H9 (cell line): ENCODE data around the gene DYNLT4. TPM values are rescaled to one million over a fixed set of nuclear protein-coding genes. Genes with fewer than 3 reads are reported as not detected.

ENCODE experiments used
- DNase-seq: peaks from one replicate; pipeline ENCODE4 v3.0.0-alpha.2; 2017
- H2AFZ ChIP-seq: one replicate; pipeline ENCODE4 v1.6.1; 2013; ENCODE audit warnings: mild to moderate bottlenecking, low read length, control low read depth, moderate library complexity
- H2AK5ac ChIP-seq: 2 replicates; pipeline ENCODE4 v1.6.1; 2013; ENCODE audit warnings: low read length, control low read depth, mixed read lengths; ENCODE audit not compliant: insufficient read length
- H2BK120ac ChIP-seq: one replicate; pipeline ENCODE4 v1.6.1; 2013; ENCODE audit warnings: low read depth, mild to moderate bottlenecking, low read length, control low read depth, inconsistent platforms; ENCODE audit not compliant: poor library complexity, severe bottlenecking
- H2BK12ac ChIP-seq: 2 replicates; pipeline ENCODE4 v1.6.1; 2013; ENCODE audit warnings: low read length, control low read depth, mixed read lengths, low read depth; ENCODE audit not compliant: insufficient read length
- H2BK15ac ChIP-seq: 2 replicates; pipeline ENCODE4 v1.6.1; 2013; ENCODE audit warnings: low read depth, low read length, control low read depth
- H2BK20ac ChIP-seq: one replicate; pipeline ENCODE4 v1.6.1; 2013; ENCODE audit warnings: low read depth, mild to moderate bottlenecking, low read length, control low read depth, inconsistent platforms; ENCODE audit not compliant: poor library complexity, severe bottlenecking
- H2BK5ac ChIP-seq: 2 replicates; pipeline ENCODE4 v1.6.1; 2013; ENCODE audit warnings: low read length, control low read depth, mixed read lengths; ENCODE audit not compliant: insufficient read length
- H3K14ac ChIP-seq: 2 replicates; pipeline ENCODE4 v1.6.1; 2013; ENCODE audit warnings: low read length, control low read depth; ENCODE audit not compliant: insufficient read depth
- H3K18ac ChIP-seq: 2 replicates; pipeline ENCODE4 v1.6.1; 2013; ENCODE audit warnings: low read depth, mild to moderate bottlenecking, mixed read lengths, low read length, control low read depth; ENCODE audit not compliant: insufficient read length
- H3K23ac ChIP-seq: 2 replicates; pipeline ENCODE4 v1.6.1; 2013; ENCODE audit warnings: low read length, control low read depth, mixed read lengths, low read depth; ENCODE audit not compliant: insufficient read length
- H3K23me2 ChIP-seq: 2 replicates; pipeline ENCODE4 v1.6.1; 2013; ENCODE audit warnings: low read depth, mild to moderate bottlenecking, mixed read lengths, low read length, control low read depth; ENCODE audit not compliant: insufficient read length, poor library complexity, severe bottlenecking
- H3K27ac ChIP-seq: 2 replicates; pipeline ENCODE4 v1.5.1; 2013; ENCODE audit warnings: low read length, control low read depth, mixed read lengths, low read depth; ENCODE audit not compliant: insufficient read length
- H3K27me3 ChIP-seq: 2 replicates; pipeline ENCODE4 v1.6.1; 2013; ENCODE audit warnings: low read length, control low read depth, inconsistent platforms; ENCODE audit not compliant: insufficient read depth
- H3K4ac ChIP-seq: 2 replicates; pipeline ENCODE4 v1.6.1; 2013; ENCODE audit warnings: low read depth, mild to moderate bottlenecking, control low read depth, inconsistent platforms, low read length, moderate library complexity
- H3K4me1 ChIP-seq: 2 replicates; pipeline ENCODE4 v1.6.1; 2013; ENCODE audit warnings: low read length, control low read depth, inconsistent platforms; ENCODE audit not compliant: insufficient read depth
- H3K4me2 ChIP-seq: 2 replicates; pipeline ENCODE4 v1.6.1; 2013; ENCODE audit warnings: low read length, control low read depth, mixed read lengths; ENCODE audit not compliant: insufficient read length, insufficient read depth
- H3K56ac ChIP-seq: 2 replicates; pipeline ENCODE4 v1.6.1; 2013; ENCODE audit warnings: low read depth, mild to moderate bottlenecking, mixed read lengths, low read length, control low read depth; ENCODE audit not compliant: insufficient read length
- H3K79me1 ChIP-seq: 2 replicates; pipeline ENCODE4 v1.6.1; 2013; ENCODE audit warnings: low read depth, mild to moderate bottlenecking, moderate library complexity, low read length, control low read depth, inconsistent platforms; ENCODE audit not compliant: insufficient read depth, poor library complexity, severe bottlenecking
- H3K79me2 ChIP-seq: 2 replicates; pipeline ENCODE4 v1.6.1; 2013; ENCODE audit warnings: low read length, control low read depth, inconsistent platforms; ENCODE audit not compliant: insufficient read depth
- H3K9ac ChIP-seq: 2 replicates; pipeline ENCODE4 v1.6.1; 2013; ENCODE audit warnings: low read length, control low read depth, mixed read lengths; ENCODE audit not compliant: insufficient read length; ENCODE audit errors: extremely low read depth
- H3K9me3 ChIP-seq: one replicate; pipeline ENCODE4 v1.6.1; 2013; ENCODE audit warnings: low read depth, low read length, inconsistent platforms; ENCODE audit not compliant: control insufficient read depth
- H3T11ph ChIP-seq: one replicate; pipeline ENCODE4 v1.6.1; 2013; ENCODE audit warnings: mild to moderate bottlenecking, low read length, control low read depth, inconsistent platforms
- H4K20me1 ChIP-seq: one replicate; pipeline ENCODE4 v1.6.1; 2013; ENCODE audit not compliant: control insufficient read depth, insufficient read length, insufficient read depth
- H4K5ac ChIP-seq: 2 replicates; pipeline ENCODE4 v1.6.1; 2013; ENCODE audit warnings: low read depth, mild to moderate bottlenecking, mixed read lengths, low read length, control low read depth; ENCODE audit not compliant: insufficient read length
- H4K8ac ChIP-seq: replicated peaks from 2 replicates; pipeline ENCODE4 v1.6.1; 2013; ENCODE audit warnings: low read length, control low read depth, mixed read lengths, low read depth; ENCODE audit not compliant: insufficient read length
- H4K91ac ChIP-seq: 2 replicates; pipeline ENCODE4 v1.6.1; 2013; ENCODE audit warnings: low read depth, mild to moderate bottlenecking, moderate library complexity, mixed read lengths, low read length, control low read depth; ENCODE audit not compliant: insufficient read length
- H3K27ac Mint-ChIP-seq, 3 experiments: 2 replicates in 2 of 3; 3 replicates in 1 of 3; pipeline ENCODE4 v1.8.0; 2020 to 2021; ENCODE audit warnings: mixed read lengths in 3 of 3, mild to moderate bottlenecking in 1 of 3, moderate library complexity in 1 of 3
- H3K27me3 Mint-ChIP-seq: 2 replicates; pipeline ENCODE4 v1.8.0; 2021; ENCODE audit warnings: low read depth, mild to moderate bottlenecking, moderate library complexity, mixed read lengths
- H3K36me3 Mint-ChIP-seq, 3 experiments: 2 replicates in 2 of 3; 3 replicates in 1 of 3; pipeline ENCODE4 v1.8.0; 2020 to 2021; ENCODE audit warnings: low read depth in 3 of 3, mixed read lengths in 3 of 3; ENCODE audit not compliant: insufficient read depth in 1 of 3
- H3K4me1 Mint-ChIP-seq, 2 experiments: 2 replicates each; pipeline ENCODE4 v1.8.0; 2020; ENCODE audit warnings: mixed read lengths in 2 of 2
- H3K4me3 Mint-ChIP-seq, 2 experiments: 2 replicates in 1 of 2; 3 replicates in 1 of 2; pipeline ENCODE4 v1.8.0; 2020 to 2021; ENCODE audit warnings: mild to moderate bottlenecking in 2 of 2, mixed read lengths in 2 of 2, moderate library complexity in 1 of 2
- H3K9me3 Mint-ChIP-seq, 2 experiments: 2 replicates in 1 of 2; 3 replicates in 1 of 2; pipeline ENCODE4 v1.8.0; 2020; ENCODE audit warnings: mild to moderate bottlenecking in 2 of 2, mixed read lengths in 2 of 2, moderate library complexity in 1 of 2
- WGBS: extraction: QIAGEN DNeasy Blood & Tissue Kit; methylation state at CpG from one replicate; pipeline ENCODE4 v1.1.7; 2013; ENCODE audit warnings: missing lambda C conversion rate, low lambda C conversion rate, mixed read lengths; ENCODE audit not compliant: insufficient read length; ENCODE audit errors: extremely low coverage; 5-methylcytosine and 5-hydroxymethylcytosine counted together
- total RNA-seq: library from RNA; stranded (reverse); gene quantifications from 2 replicates; pipeline ENCODE4 v1.2.1, GENCODE V29; 2021
- TF ChIP-seq, protein P1 (sequence below): fragments of 200-600 bp; sonication (generic); conservative IDR thresholded peaks from 3 replicates; pipeline ENCODE4 v1.8.0; 2021; ENCODE audit warnings: antibody characterized with exemption, mild to moderate bottlenecking

DYNLT4 gene
- total RNA-seq, 1 experiment from 2014 or later, result not detected

GRCh38 chr1:44847845-44848244 is 40.7 kb upstream of the DYNLT4 start:
- H3K18ac ChIP-seq, result no peak overlapping the region
- no peak overlapping the region for H3T11ph ChIP-seq
- H2AFZ ChIP-seq, result no peak overlapping the region
- H3K4ac ChIP-seq, result no peak overlapping the region
- no peak overlapping the region for H2BK5ac ChIP-seq
- Mint-ChIP-seq H3K27me3 (no peaks in the 10 kb centered on the region; the same call in 1 of the 2 replicates), H3K27ac (no peak overlapping the region; a peak in 1 of 7 replicates), H3K4me1 (peaks cover 7 to 14% of the 10 kb centered on the region in 2 experiments; a peak in 3 of 4 replicates), H3K4me3 (no peak overlapping the region), H3K9me3 (no peaks in the 10 kb centered on the region), H3K36me3 (no peaks in the 10 kb centered on the region; a peak in 1 of 7 replicates)
- H3K79me2 ChIP-seq, result no peaks in the 10 kb centered on the region
- no peak overlapping the region for H2BK20ac ChIP-seq
- H4K5ac ChIP-seq, result no peak overlapping the region
- no CpG with 5 or more reads among the region's 1 CpG for WGBS
- no peaks in the 10 kb centered on the region for H3K27me3 ChIP-seq
- H3K14ac ChIP-seq, result no peak overlapping the region
- no peak overlapping the region for H3K23ac ChIP-seq
- no peak overlapping the region for H4K91ac ChIP-seq
- DNase-seq, result no peak
- H3K9ac ChIP-seq, result no peak overlapping the region
- no peaks in the 10 kb centered on the region for H3K4me1 ChIP-seq
- no peaks in the 10 kb centered on the region for H3K9me3 ChIP-seq
- H2BK15ac ChIP-seq, result no peak overlapping the region
- H3K4me2 ChIP-seq, result no peak overlapping the region
- no peak overlapping the region for H3K56ac ChIP-seq
- no peak overlapping the region for H3K27ac ChIP-seq
- H4K20me1 ChIP-seq, result no peaks in the 10 kb centered on the region
- H4K8ac ChIP-seq, result no peak overlapping the region
- TF ChIP-seq, protein P1, sequence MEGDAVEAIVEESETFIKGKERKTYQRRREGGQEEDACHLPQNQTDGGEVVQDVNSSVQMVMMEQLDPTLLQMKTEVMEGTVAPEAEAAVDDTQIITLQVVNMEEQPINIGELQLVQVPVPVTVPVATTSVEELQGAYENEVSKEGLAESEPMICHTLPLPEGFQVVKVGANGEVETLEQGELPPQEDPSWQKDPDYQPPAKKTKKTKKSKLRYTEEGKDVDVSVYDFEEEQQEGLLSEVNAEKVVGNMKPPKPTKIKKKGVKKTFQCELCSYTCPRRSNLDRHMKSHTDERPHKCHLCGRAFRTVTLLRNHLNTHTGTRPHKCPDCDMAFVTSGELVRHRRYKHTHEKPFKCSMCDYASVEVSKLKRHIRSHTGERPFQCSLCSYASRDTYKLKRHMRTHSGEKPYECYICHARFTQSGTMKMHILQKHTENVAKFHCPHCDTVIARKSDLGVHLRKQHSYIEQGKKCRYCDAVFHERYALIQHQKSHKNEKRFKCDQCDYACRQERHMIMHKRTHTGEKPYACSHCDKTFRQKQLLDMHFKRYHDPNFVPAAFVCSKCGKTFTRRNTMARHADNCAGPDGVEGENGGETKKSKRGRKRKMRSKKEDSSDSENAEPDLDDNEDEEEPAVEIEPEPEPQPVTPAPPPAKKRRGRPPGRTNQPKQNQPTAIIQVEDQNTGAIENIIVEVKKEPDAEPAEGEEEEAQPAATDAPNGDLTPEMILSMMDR, result no peak
- no peak overlapping the region for H2BK12ac ChIP-seq
- H3K79me1 ChIP-seq, result no peaks in the 10 kb centered on the region
- no peak overlapping the region for H2AK5ac ChIP-seq
- no peak overlapping the region for H2BK120ac ChIP-seq
- H3K23me2 ChIP-seq, result peaks cover 6% of the 10 kb centered on the region
